ENCODE results near the gene SIN3B.

Gene SIN3B

DNA sequence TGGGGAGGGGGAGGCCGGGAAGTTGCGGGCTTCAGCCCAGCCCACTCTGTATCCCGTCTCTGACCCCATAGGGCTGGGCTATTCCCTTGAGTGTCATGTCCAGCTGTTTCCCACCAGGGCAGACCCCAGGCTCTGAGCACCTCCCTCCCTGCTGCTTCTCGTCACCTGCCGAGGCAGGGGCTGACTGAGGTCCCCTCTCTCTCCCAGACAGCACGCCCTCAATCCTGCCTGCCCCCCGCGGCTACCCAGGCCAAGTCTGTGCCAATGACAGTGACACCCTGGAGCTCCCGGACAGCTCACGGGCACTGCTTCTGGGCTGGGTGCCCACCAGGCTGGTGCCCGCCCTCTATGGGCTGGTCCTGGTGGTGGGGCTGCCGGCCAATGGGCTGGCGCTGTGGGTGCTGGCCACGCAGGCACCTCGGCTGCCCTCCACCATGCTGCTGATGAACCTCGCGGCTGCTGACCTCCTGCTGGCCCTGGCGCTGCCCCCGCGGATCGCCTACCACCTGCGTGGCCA, 60.2 kb downstream of the SIN3B start:
- DNase-seq = no peak

DNA sequence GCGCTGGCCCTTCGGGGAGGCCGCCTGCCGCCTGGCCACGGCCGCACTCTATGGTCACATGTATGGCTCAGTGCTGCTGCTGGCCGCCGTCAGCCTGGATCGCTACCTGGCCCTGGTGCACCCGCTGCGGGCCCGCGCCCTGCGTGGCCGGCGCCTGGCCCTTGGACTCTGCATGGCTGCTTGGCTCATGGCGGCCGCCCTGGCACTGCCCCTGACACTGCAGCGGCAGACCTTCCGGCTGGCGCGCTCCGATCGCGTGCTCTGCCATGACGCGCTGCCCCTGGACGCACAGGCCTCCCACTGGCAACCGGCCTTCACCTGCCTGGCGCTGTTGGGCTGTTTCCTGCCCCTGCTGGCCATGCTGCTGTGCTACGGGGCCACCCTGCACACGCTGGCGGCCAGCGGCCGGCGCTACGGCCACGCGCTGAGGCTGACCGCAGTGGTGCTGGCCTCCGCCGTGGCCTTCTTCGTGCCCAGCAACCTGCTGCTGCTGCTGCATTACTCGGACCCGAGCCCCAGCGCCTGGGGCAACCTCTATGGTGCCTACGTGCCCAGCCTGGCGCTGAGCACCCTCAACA, 60.8 kb downstream of the SIN3B start:
- no peak for DNase-seq

DNA sequence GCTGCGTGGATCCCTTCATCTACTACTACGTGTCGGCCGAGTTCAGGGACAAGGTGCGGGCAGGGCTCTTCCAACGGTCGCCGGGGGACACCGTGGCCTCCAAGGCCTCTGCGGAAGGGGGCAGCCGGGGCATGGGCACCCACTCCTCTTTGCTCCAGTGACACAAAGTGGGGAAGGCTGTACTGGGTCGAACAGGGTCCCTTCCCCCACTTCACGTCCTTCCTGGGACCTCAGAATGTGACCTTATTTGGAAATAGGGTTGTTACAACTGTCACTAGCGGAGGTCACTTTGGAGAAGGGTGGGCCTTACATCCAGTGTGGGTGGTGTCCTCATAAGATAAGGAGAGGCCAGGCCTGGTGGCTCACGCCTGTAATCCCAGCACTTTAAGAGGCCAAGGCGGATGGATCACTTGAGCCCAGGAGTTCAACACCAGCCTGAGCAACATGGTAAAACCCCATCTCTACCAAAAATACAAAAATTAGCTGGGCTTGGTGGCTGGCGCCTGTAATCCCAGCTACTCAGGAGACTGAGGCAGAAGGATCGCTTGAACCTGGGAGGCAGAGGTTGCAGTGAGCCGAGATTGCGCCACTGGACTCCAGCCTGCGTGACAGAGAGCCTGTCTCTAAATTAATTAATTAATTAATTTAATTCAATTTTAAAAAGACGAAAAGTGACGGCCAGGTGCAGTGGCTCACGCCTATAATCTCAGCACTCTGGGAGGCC, 61.4 kb downstream of the SIN3B start:
- DNase-seq = no peak

DNA sequence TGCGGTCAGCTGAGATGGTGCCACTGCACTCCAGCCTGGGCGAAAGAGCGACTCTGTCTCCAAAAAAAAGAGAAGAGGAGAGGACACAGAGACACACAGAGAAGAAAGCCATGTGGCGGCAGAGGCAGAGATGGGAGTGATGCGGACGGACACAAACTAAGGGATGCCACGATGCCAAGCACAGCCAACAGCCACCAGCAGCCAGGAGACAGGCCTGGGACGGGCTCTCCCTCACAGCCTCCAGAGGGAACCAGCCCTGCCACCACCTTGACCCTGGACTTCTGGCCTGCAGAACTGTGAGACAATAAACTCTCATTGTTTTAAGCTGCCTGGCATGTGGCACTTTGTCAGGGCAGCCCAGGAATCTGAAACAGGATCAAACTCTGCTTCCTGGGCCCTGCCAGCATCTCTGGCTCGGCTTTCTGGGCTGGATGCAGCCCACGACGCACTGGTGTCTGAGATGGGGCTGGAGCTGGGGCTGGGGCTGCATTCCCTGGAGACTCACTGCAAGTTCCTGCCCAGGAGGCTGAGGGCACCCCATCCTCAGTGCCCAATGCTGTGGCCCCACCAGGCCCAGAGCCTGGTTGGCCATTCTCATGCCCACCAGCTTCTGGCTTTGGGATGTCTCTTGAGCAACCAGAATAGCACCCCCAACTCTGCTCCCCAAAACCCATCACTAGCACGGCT, 62.6 kb downstream of the SIN3B start:
- DNase-seq = no peak

DNA sequence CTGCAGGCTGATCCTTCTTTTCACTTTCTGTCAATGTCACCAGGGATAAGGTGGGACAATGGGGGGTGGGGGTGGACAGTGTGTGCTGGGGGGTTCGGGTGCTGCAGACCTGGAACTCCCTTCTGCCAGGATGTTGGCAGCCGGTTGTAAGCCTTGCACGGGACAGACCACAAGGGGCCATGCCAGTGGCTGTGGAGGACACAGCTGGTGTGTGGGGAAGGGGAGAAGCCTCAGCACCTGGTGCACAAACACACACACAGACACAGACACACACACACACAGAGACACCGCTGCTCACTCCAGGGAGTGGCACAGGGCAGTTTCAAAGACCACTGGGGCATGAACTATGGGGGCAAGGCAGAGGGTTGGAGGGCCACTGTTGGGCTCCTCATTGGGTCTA, 63.2 kb downstream of the SIN3B start:
- no peak for DNase-seq

DNA sequence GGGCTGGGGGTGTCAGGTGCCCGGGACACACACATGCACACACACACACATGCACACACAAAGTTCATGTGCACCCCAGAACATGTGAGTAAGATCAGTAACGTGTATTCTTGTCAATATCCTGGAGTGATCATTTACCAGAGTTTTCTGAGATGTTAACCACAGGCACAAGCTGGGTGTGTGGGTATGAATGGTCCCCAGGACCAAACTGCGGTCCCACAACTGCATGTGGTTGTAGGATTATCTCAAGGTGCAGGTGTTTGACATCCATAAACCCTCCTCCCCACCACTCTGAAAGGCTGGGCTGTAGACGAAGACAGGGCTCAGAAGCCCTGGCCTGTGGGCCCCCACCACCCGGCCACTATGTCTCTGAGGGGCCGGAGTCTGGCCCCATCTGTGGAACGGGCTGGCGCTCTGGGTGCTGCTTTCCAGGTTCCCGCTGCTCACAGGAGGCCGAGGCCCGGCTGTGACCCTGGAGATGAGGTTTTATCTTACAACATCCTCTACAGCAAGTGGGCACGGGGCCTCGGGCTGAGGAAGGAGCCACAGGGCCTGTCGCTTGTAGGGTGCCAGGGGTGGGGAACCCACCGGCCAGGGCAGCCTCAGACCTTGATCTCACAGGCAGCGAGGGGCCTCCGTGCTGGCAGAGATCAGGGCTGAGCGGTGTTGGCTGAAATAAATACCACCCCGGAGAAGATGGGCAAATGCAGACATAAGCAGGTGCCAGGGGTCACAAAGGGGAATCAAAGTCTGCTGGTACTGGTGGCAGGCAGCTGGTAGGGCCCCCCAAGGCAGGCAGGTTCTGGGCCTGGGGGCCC, 63.9 kb downstream of the SIN3B start:
- DNase-seq = no peak

DNA sequence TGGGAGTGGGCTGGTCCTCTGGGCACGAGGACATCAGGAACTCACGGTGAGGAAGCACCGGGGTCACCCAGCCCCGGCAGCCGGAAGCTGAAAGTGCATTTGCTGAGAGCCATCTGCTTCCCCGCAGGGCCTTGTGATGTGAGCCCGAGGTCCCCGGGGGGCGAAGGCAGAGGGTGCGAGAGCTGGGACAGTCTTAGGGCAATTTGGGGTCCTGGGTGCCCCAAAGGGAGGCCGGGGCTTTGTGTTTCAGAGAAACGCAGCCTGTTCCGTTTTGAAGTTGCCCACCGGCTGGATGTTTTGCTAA, 64.4 kb downstream of the SIN3B start:
- DNase-seq = no peak

DNA sequence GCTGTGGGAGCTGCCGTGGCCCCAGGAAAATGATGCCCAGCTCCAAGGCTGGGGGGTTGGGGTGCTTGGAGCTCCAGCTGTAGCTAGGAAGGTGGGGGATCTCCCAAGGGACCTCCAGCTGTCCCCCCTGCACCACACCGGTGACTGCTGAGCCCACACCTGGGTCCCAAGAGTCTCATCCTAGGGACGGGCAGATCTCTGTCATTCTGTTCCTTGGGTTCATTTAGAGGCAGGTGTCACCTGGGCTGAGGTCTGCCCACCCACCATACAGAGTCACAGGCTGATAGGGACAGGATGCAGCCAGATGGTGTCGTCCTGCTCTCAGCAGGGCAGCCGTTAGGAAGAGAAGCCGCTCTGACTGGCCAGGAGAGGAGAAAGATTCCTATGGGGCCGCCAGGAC, 64.9 kb downstream of the SIN3B start:
- DNase-seq = no peak

DNA sequence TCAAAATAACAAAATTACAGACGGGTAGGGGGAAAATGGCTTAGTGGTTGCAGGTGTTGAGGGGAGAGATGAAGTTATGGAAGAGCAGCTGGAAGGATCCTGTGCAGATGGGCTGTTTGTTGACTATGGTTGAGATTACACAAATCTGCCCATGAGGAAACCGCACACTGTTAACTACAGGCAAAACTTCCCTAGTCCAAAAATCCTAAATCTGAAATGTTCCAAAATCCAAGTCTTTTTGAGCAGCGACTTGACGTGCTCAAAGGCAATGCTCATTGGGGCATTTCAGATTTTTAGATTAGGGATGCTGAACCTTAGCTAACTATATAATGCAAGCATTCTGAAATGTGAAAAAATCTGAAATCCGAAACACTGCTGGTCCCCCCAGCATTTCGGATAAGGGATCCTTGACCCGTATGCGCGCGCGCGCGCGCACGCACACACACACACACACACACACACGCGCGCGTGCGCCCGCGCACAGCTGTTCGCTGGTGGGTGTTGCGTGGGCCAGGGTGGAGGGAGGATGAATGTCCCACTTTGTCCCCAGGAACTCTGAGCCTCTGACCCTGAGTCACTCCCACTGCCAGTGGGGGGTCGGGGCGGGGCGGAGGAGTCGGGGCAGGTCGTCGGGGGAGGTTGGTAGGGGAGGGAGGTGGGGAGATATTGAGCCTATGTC, 66.4 kb downstream of the SIN3B start:
- peak in 4 of 58 donors; percentile 5 to 37 (median 8) for DNase-seq

DNA sequence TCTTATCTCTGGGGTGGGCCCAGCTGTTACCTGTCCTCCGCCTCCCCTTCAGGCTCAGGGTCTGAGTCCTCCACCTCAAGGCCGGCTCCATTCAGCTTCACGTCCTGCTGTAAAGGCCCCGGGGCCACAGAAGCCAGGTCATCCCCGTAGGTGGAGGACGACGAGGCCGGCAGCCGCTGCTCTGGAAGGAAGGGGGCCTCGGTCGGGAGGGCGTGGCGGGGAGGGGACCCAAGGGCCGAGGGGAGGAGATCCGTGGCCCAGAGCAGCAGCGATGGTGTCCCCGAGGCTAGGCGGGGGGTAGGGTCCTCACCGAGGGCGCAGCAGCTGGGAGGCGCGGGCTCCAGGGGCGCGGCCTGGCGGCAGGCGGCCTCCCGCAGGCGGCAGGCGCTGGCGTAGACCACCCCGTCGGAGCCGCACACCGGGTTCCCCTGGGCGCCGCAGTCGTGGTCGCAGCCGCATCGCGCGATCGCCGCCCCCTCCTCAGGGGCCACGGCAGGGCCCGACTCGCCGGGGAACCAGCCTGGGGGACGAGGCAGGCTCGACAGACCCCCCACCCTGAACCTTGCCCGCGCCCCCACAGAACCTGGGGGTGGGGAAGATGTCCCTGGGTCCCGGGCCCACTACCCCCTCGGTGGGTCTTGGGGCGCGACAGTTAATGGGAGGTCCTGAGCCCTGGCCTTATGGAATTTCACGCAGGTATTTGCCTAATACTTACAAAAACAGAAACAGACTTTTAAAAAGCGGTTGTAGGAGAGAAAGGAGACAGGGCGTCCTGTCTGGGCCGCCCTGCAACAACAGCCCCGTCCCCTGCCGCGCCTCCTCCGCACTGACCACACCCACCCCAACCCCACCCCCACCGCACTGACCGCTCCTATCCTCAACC, 67.2 kb downstream of the SIN3B start:
- DNase-seq = peak in 1 of 58 donors; percentile 31

DNA sequence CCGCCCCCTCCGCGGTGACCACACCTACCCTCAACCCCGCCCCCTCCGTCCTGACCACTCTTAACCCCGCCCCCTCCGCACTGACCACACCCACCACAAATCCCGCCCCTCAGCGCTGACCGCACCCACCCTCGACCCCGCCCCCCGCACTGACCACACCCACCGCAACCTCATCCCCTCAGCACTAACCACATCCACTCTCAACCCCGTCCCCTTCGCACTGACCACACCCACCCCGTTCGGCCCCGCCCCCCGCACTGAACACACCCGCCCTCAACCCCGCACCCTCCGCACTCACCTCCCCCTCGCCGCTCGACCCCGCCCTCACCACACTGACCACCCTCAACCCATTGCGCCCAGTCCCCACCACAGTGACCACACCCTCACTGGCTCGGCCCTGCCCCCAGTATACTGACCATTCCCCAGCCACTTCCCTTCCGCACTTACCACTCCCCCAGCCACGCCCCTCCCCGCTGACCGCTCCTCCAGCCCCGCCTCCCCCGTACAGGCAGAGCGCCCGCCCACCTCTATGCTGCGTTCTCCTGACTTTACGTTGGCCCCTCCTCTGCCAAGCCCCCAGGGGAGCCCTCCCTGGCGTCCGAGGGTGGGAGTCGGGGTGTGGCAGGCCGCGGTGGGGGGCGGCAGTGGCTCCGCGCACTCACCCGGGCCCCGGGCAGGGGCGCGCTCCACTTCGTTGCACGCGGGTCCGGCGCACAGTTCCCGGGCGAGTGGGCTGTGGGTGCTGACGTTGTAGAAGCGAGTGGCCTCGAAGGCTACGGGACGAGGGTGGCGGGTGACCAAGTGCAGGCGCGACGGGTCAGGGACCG, 68.0 kb downstream of the SIN3B start:
- peak in 53 of 58 donors; percentile 6 to 90 (median 64) for DNase-seq

DNA sequence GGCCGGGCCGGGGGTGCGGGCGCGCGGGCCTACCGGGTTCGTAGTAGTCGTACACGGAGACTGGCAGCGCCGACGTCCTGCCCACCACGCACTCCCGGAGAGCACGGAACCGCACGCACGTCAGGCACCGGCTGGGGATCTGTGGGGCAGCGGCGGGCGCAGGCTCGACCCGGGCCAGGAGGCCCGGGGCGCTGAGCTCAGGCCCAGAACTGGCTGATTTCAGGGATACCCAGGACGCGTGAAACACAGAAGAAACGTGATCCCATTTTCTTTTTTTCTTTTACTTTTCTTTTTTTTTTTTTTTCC, 68.6 kb downstream of the SIN3B start:
- DNase-seq = no peak

DNA sequence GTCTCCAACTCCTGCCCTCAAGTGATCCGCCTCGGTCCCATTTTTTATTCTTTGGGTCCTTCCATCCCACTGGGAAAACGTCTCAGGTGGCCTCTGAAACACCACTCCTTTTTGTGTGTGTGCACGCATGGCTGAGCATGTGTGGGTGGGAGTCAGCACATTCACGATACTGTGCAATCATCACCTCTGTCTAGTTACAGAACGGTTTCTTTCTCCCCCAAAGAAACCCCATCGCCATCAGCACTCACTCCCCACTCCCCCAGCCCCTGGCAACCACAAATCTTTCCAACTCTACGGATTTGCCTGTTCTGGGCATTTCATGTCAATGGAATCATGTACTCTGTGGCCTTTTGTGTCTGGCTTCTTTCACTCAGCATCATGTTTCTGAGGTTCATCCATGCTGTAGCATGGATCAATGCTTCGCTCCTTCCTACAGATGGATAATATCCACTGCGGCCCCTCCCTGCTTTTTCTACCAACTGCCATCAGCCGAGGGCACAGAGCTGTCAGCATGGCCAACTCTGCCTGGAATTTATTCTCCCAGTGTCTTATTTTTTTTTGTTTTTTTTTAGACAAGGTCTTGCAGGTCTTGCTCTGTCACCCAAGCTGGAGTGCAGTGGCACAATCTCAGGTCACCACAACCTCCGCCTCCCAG, 69.3 kb downstream of the SIN3B start:
- DNase-seq = no peak

DNA sequence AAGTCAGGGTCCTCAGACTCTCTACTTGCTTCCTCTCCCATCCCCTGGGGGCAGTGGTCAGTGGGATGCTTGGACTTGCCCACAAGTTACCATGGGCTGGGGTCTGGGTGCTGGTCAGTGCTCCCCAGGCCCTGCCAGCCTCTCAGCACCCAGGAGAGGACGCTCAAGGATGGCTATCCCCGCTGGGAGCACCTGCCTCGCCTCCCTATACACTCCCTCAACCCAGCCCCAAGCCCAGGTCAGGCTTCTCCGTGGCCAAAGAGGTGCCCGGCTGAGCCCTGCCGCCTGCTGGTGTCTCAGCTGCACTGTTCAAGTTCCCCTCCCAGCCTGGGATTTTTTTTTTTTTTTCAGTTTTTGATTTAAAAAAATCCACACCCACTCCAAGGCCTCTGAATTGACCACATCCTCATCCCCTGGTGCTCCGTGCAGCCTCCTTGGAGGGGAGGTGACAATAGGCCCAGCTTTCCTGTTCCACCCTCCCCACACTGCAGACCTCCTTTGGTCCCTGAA, 70.4 kb downstream of the SIN3B start:
- no peak for DNase-seq

DNA sequence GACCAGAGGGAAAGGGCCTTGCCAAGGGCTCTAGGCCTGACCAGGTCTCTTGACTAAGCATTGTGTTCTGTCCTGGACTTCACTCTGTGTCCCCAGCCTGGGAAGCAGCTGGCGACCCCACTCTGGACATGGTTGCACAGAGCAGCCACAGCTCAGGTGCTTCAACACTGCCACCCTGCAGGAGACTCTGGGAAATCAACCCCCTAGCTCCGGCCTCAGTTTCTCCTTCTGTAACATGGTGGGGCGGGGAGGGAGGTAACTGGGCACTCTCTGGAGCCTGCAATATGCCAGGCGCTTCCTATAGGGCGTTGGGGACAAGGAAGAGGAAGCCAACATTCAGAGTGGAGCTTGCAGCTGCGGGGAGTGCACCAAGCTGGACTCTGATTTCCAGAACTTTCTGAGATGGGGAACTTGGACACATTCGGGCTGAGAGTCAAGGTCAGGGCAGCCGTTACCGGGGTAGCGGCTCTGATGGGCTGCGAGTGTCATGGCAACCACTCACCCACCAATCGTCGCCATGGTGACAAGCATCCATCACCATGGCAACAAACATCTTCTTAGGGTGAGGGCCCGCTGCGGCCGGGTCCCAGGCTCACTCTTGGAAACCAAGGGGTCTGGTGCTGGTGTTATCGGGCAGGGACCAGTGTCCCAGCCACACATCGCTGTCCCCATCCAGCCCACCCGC, 72.4 kb downstream of the SIN3B start:
- DNase-seq = peak in 4 of 58 donors; percentile 13 to 34 (median 17)

DNA sequence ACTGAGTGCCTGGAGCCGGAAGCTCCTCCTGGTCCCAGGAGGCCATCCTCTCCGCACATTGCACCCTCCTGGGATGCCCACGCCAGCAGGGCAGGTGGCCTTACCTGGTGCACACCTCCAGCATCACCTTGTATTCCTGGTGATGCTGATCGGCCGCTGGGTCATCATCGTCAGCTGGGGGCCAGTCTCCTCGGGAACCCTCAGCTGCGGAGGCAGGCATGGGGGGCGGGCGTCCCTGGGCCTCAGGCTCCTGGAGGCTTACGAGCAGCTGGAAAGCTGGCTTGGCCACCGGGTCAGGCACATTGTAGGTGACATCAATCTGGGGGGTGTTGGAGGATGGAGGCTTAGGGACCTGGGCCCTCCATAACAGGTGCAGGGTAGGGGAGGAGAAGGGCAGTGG, 73.3 kb downstream of the SIN3B start:
- no peak for DNase-seq

DNA sequence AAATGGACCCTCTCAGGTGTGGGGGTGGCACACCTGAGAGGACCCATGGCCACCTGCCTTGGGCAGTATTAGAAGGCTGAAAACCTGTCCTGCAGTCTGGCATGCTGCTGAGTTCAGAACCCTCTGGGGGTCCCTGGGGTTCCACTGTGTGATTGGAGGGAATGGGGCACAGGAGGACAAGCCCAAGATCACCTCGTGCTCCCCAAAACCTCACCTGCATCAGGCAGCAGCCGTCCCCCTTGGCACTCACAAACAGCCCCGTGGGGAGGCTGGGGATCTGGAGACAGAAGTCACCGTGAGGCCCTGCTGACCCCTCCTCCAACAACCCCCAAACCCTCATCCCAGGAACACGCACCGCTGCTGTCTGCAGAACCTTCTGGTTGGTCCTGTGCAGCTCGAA, 74.1 kb downstream of the SIN3B start:
- no peak for DNase-seq

DNA sequence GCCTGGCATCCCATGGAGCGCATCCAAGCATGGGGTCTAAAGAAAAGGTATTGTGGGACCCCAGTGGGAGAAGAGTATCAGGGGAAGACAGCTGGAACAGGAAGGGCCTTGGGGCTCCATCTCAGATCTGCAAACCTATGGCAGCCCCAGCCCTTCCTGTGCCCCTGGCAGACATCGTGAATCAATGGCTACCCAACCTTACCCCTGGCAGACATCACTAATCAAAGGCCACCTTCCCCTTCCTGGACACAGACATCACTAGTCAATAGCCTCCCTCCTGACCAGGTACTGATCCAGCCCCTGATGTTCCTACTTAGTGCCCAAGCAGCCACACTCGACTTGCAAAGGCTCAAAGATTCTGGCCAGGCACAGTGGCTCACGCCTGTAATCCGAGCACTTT, 75.4 kb downstream of the SIN3B start:
- no peak for DNase-seq
